Measurements from ENCODE around the gene CCL3. TPM values are rescaled to one million over a fixed set of nuclear protein-coding genes. Genes with fewer than 3 reads are reported as not detected.
"Not testable (repeated sequence)": the region's sequence is repeated elsewhere in the genome, so short reads cannot be mapped to it uniquely, and the experiment has no call there.

The CCL3 gene
- total and polyA plus RNA-seq, 2 experiments from 2014 or later, result not detected

GRCh38 chr17:36086791-36087190, 3.2 kb downstream of the CCL3 start:
- 47 to 55% methylated on average over 1 of the region's 1 CpG for WGBS, 2 experiments (ENCODE audit: low coverage in 1 of 2, low lambda C conversion rate in 2 of 2, missing lambda C conversion rate in 2 of 2)
- H3K4me2 ChIP-seq (ENCODE audit: unreplicated experiment), result no peak overlapping the region
- no peaks in the 10 kb centered on the region for H3K79me2 ChIP-seq (ENCODE audit: insufficient read depth)
- no peaks in the 10 kb centered on the region; the same call in 1 of the 2 replicates for H3K27me3 ChIP-seq (replicated peaks; ENCODE audit: insufficient read depth)
- H3K36me3 ChIP-seq (ENCODE audit: low read depth), result no peaks in the 10 kb centered on the region
- no peaks in the 10 kb centered on the region for H3K9me3 ChIP-seq (ENCODE audit: low read depth)
- H3K9ac ChIP-seq, result no peak overlapping the region
- no peaks in the 10 kb centered on the region; the same call in 1 of the 2 replicates for H3K9me2 ChIP-seq (ENCODE audit: insufficient read depth)
- no peaks in the 10 kb centered on the region for H3F3A ChIP-seq (ENCODE audit: insufficient read depth)
- H4K20me1 ChIP-seq (ENCODE audit: insufficient read depth), result no peaks in the 10 kb centered on the region
- DNase-seq, result no peak
- no peak for TF ChIP-seq EZH2phosphoT487 (IDR thresholded peaks at IDR 0.05; ENCODE audit: insufficient read depth, low read depth)
- TF ChIP-seq EZH2 (IDR thresholded peaks at IDR 0.05; ENCODE audit: insufficient read depth, poor library complexity, severe bottlenecking), result no peak
- in situ Hi-C loops (cut with MboI), result no loop called here
- no peaks in the 10 kb centered on the region for H3K4me1 ChIP-seq (ENCODE audit: insufficient read depth)
- no peak overlapping the region for H3K4me3 ChIP-seq
- H2AFZ ChIP-seq, result no peak overlapping the region
- H3K27ac ChIP-seq, result no peak overlapping the region

- Histone ChIP-seq H2AFZ (no peak overlapping the region), H3K79me2 (ENCODE audit: insufficient read depth) (no peaks in the 10 kb centered on the region), H3K9me2 (ENCODE audit: insufficient read depth) (no peaks in the 10 kb centered on the region), H3K27me3 (replicated peaks; ENCODE audit: insufficient read depth) (no peaks in the 10 kb centered on the region; the same call in 1 of the 2 replicates), H3K4me3 (no peak overlapping the region), H3K36me3 (ENCODE audit: low read depth) (no peaks in the 10 kb centered on the region), H3K4me1 (ENCODE audit: insufficient read depth) (no peaks in the 10 kb centered on the region), H4K20me1 (ENCODE audit: insufficient read depth) (no peaks in the 10 kb centered on the region), H3K9ac (no peak overlapping the region), H3K9me3 (ENCODE audit: low read depth) (no peaks in the 10 kb centered on the region), H3K27ac (no peak overlapping the region), H3F3A (ENCODE audit: insufficient read depth) (no peaks in the 10 kb centered on the region), H3K4me2 (ENCODE audit: unreplicated experiment) (no peak overlapping the region)
- TF ChIP-seq EZH2phosphoT487 (IDR thresholded peaks at IDR 0.05; ENCODE audit: insufficient read depth, low read depth) (no peak), EZH2 (IDR thresholded peaks at IDR 0.05; ENCODE audit: insufficient read depth, poor library complexity, severe bottlenecking) (no peak)
- peak; percentile 37 for DNase-seq
- in situ Hi-C loops (cut with MboI), result no loop called here
- 0 to 3% methylated on average over 1 of the region's 1 CpG for WGBS, 2 experiments (ENCODE audit: low coverage in 1 of 2, low lambda C conversion rate in 2 of 2, missing lambda C conversion rate in 2 of 2)
Measured at GRCh38 chr17:36085765-36086164, 4.2 kb downstream of the CCL3 start.

GRCh38 chr17:36083691-36084090, 6.3 kb downstream of the CCL3 start:
- H3K4me2 ChIP-seq (ENCODE audit: unreplicated experiment); H3K27ac ChIP-seq; H3F3A ChIP-seq (ENCODE audit: insufficient read depth); H3K4me3 ChIP-seq; in situ Hi-C loops (cut with MboI); H3K79me2 ChIP-seq (ENCODE audit: insufficient read depth); H3K9me3 ChIP-seq (ENCODE audit: low read depth); H2AFZ ChIP-seq; H3K4me1 ChIP-seq (ENCODE audit: insufficient read depth); H3K9me2 ChIP-seq (ENCODE audit: insufficient read depth); H4K20me1 ChIP-seq (ENCODE audit: insufficient read depth); DNase-seq; H3K27me3 ChIP-seq (replicated peaks; ENCODE audit: insufficient read depth); H3K9ac ChIP-seq; H3K36me3 ChIP-seq (ENCODE audit: low read depth): not testable (repeated sequence)
- 41 to 47% methylated on average over 2 of the region's 2 CpGs for WGBS, 2 experiments (ENCODE audit: low coverage in 1 of 2, low lambda C conversion rate in 2 of 2, missing lambda C conversion rate in 2 of 2)

DNA sequence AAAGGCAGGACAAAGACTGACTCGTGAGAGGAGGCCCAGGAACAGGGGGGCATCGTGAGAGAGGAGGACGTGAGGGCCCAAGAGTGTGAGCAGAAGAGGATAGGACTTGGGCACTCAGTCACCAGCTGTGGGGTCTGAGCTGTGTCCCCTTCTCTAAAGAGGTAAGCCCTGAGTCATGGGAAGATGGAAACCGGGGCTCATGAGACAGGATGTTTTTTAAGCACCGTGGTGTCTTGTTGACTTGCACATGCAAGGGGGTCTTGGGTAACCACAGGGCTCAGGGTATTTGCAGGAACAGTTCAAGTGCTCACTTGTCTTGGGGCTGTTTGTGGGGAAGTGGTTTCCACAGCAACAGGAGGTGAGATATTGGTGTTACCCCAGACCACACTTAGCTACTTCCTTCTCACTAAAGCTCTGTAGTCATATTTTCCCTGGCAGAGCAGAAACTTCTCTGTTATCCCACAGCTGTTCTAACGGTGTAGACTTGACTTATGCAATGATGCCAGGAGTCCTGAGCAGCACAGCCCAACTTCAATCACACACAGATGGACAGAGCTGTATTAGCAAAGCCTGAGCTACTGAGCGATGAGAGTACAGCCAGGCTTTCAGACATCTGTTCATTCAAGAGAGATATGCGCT, 7.3 kb downstream of the CCL3 start:
- H3K36me3 ChIP-seq (ENCODE audit: low read depth); H3K9me3 ChIP-seq (ENCODE audit: low read depth); H3F3A ChIP-seq (ENCODE audit: insufficient read depth); H3K79me2 ChIP-seq (ENCODE audit: insufficient read depth); H2AFZ ChIP-seq; H3K27me3 ChIP-seq (replicated peaks; ENCODE audit: insufficient read depth); in situ Hi-C loops (cut with MboI); H3K9me2 ChIP-seq (ENCODE audit: insufficient read depth); H4K20me1 ChIP-seq (ENCODE audit: insufficient read depth); H3K9ac ChIP-seq; H3K4me3 ChIP-seq; H3K4me1 ChIP-seq (ENCODE audit: insufficient read depth); H3K27ac ChIP-seq; DNase-seq; H3K4me2 ChIP-seq (ENCODE audit: unreplicated experiment): not testable (repeated sequence)
- 22 to 28% methylated on average over 8 of the region's 8 CpGs for WGBS, 2 experiments (ENCODE audit: low coverage in 1 of 2, low lambda C conversion rate in 2 of 2, missing lambda C conversion rate in 2 of 2)

GRCh38 chr17:36081681-36082471, 8.1 kb downstream of the CCL3 start:
- H3K4me1 ChIP-seq (ENCODE audit: insufficient read depth); H3K9me3 ChIP-seq (ENCODE audit: low read depth); H2AFZ ChIP-seq; H3K4me2 ChIP-seq (ENCODE audit: unreplicated experiment); H3K9ac ChIP-seq; H4K20me1 ChIP-seq (ENCODE audit: insufficient read depth); in situ Hi-C loops (cut with MboI); H3K27ac ChIP-seq; H3K36me3 ChIP-seq (ENCODE audit: low read depth); H3F3A ChIP-seq (ENCODE audit: insufficient read depth); H3K27me3 ChIP-seq (replicated peaks; ENCODE audit: insufficient read depth); DNase-seq; H3K4me3 ChIP-seq; H3K9me2 ChIP-seq (ENCODE audit: insufficient read depth); H3K79me2 ChIP-seq (ENCODE audit: insufficient read depth): not testable (repeated sequence)
- 24 to 25% methylated on average over 5 of the region's 5 CpGs for WGBS, 2 experiments (ENCODE audit: low coverage in 1 of 2, low lambda C conversion rate in 2 of 2, missing lambda C conversion rate in 2 of 2)
